GM23248 (cell line): ENCODE data around the gene AFF3. TPM values are rescaled to one million over a fixed set of nuclear protein-coding genes. Genes with fewer than 3 reads are reported as not detected.

Experiments
- DNase-seq: peaks from one replicate; pipeline ENCODE4 v3.0.0-alpha.2; 2015
- H2AFZ ChIP-seq: fragments of 200-600 bp; sonication (generic); 2 replicates; pipeline ENCODE4 v1.6.1; 2016; ENCODE audit warnings: antibody characterized with exemption
- H3F3A ChIP-seq: fragments of 200-600 bp; sonication (generic); 2 replicates; pipeline ENCODE4 v1.6.1; 2016; ENCODE audit warnings: mild to moderate bottlenecking, antibody characterized with exemption, mixed run types; ENCODE audit not compliant: insufficient read depth
- H3K27ac ChIP-seq: fragments of 200-600 bp; sonication (generic); 2 replicates; pipeline ENCODE4 v1.5.1; 2016; ENCODE audit warnings: mild to moderate bottlenecking
- H3K27me3 ChIP-seq: fragments of 200-600 bp; sonication (generic); replicated peaks from 2 replicates; pipeline ENCODE4 v1.6.1; 2016; ENCODE audit warnings: mild to moderate bottlenecking; ENCODE audit not compliant: insufficient read depth
- H3K36me3 ChIP-seq: fragments of 200-600 bp; sonication (generic); 2 replicates; pipeline ENCODE4 v1.6.1; 2016; ENCODE audit warnings: low read depth, mild to moderate bottlenecking
- H3K4me1 ChIP-seq: fragments of 200-600 bp; sonication (generic); 2 replicates; pipeline ENCODE4 v1.6.1; 2016; ENCODE audit warnings: mild to moderate bottlenecking; ENCODE audit not compliant: insufficient read depth
- H3K4me2 ChIP-seq: fragments of 200-600 bp; sonication (generic); one replicate; pipeline ENCODE4 v1.6.1; 2016; ENCODE audit warnings: mild to moderate bottlenecking; ENCODE audit not compliant: unreplicated experiment
- H3K4me3 ChIP-seq: fragments of 200-600 bp; sonication (generic); 2 replicates; pipeline ENCODE4 v1.5.1; 2016; ENCODE audit warnings: mild to moderate bottlenecking
- H3K79me2 ChIP-seq: fragments of 200-600 bp; sonication (generic); 2 replicates; pipeline ENCODE4 v1.6.1; 2016; ENCODE audit warnings: mild to moderate bottlenecking; ENCODE audit not compliant: insufficient read depth
- H3K9ac ChIP-seq: fragments of 200-600 bp; sonication (generic); 2 replicates; pipeline ENCODE4 v1.6.1; 2016; ENCODE audit warnings: mild to moderate bottlenecking
- H3K9me2 ChIP-seq: fragments of 200-600 bp; sonication (generic); 2 replicates; pipeline ENCODE4 v1.6.1; 2016; ENCODE audit warnings: mixed run types, mild to moderate bottlenecking, moderate library complexity; ENCODE audit not compliant: insufficient read depth
- H3K9me3 ChIP-seq: fragments of 200-600 bp; sonication (generic); one replicate; pipeline ENCODE4 v1.6.1; 2017; ENCODE audit warnings: low read depth
- H4K20me1 ChIP-seq: fragments of 200-600 bp; sonication (generic); 2 replicates; pipeline ENCODE4 v1.6.0; 2016; ENCODE audit not compliant: insufficient read depth
- EZH2 ChIP-seq: fragments of 200-600 bp; sonication (generic); IDR thresholded peaks from 2 replicates; pipeline ENCODE4 v1.6.1; 2018; ENCODE audit warnings: antibody characterized with exemption, mild to moderate bottlenecking; ENCODE audit not compliant: insufficient read depth, poor library complexity, severe bottlenecking
- EZH2phosphoT487 ChIP-seq: fragments of 200-600 bp; sonication (generic); IDR thresholded peaks from 2 replicates; pipeline ENCODE4 v1.6.1; 2018; ENCODE audit warnings: antibody characterized with exemption, moderate library complexity, mild to moderate bottlenecking, low read depth; ENCODE audit not compliant: insufficient read depth
- WGBS, 2 experiments: methylation state at CpG; one replicate each; pipeline ENCODE4 v1.1.6; 2015 to 2017; ENCODE audit warnings: low lambda C conversion rate in 2 of 2, low coverage in 1 of 2; ENCODE audit errors: missing lambda C conversion rate in 2 of 2; 5-methylcytosine and 5-hydroxymethylcytosine counted together
- in situ Hi-C: fragments of 300-500 bp; cut with MboI; formaldehyde crosslinking; loops from 2 replicates; pipeline ENCODE4 v1.15.0; 2020
- polyA plus RNA-seq: library from polyadenylated mRNA; unstranded; fragments of >200 nt; fragmentation: Nextera tagmentation; extraction: Ambion mirVana; gene quantifications from 2 replicates; pipeline ENCODE4 v1.2.1, GENCODE V29; 2016
- total RNA-seq: library from RNA; depleted of rRNA; stranded (reverse); fragments of >200 nt; shearing (Covaris generic); gene quantifications from 2 replicates; pipeline ENCODE4 v1.2.3, GENCODE V29; 2014

The AFF3 gene
- total and polyA plus RNA-seq, 2 experiments from 2014 or later: 0.56 to 0.86 TPM

DNA sequence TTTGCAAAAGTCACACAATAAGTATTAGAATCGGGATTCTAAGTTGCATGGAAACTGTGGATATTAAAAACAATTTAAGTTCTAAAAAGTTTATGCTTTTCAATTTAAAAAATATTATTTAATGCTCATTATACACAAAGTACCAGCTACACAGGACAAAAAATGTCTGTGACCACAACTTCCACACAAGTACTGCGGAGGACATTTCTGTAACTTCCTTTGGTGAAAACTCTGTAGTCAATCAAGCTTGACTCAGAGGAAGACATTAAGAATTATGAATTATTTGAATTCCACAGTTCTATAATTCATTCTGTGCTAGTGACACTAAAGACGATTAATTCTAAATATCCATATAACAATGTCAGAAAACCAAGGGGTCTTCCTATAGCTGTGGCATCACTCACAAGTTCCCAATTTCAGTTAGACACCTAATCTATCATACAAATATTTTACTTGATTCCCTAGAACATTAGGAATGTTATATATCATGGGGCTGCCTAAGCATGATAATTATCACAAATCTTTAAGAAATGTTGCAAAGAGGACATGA lies 120.5 kb downstream of the AFF3 start:
- Histone ChIP-seq H3K36me3 (no peaks in the 10 kb centered on the region), H4K20me1 (no peaks in the 10 kb centered on the region), H3K27ac (no peak overlapping the region), H3K9me3 (no peaks in the 10 kb centered on the region), H3F3A (peaks cover 16% of the 10 kb centered on the region), H3K27me3 (no peaks in the 10 kb centered on the region), H3K4me2 (no peak overlapping the region), H3K9ac (no peak overlapping the region), H2AFZ (no peak overlapping the region), H3K4me1 (peaks cover 24% of the 10 kb centered on the region), H3K9me2 (no peaks in the 10 kb centered on the region), H3K79me2 (no peaks in the 10 kb centered on the region), H3K4me3 (no peak overlapping the region)
- 93 to 94% methylated on average over 3 of the region's 3 CpGs for WGBS, 2 experiments
- TF ChIP-seq EZH2: no peak
- no peak for TF ChIP-seq EZH2phosphoT487
- no peak for DNase-seq
- in situ Hi-C loops: no loop called here

DNA sequence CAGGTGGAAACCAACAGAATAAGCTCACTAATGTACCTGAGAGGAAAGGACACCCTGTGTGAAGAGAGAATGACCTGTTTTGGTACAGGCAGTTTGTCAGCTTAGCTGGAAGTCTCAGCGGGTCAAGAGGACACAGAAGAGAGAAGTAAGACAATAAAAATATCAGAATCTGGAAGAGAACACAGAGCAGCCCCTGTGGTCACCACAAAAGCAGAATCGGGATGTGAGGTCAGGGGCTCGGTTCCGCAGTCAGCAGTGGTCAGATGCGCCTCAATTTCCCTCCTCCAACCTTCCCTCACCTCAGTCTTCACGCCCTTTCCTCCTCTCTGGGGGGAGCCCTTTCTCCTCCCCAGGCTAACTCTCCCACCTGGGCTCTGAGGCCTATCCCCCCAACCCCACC lies 122.9 kb downstream of the AFF3 start:
- in situ Hi-C loops: no loop called here
- Histone ChIP-seq H3K27me3 (no peaks in the 10 kb centered on the region), H2AFZ (no peak overlapping the region), H3K27ac (no peak overlapping the region), H3K9ac (no peak overlapping the region), H4K20me1 (no peaks in the 10 kb centered on the region), H3K36me3 (no peaks in the 10 kb centered on the region), H3K9me2 (no peaks in the 10 kb centered on the region), H3K79me2 (no peaks in the 10 kb centered on the region), H3K4me3 (no peak overlapping the region), H3K4me1 (peaks cover 26% of the 10 kb centered on the region), H3K4me2 (no peak overlapping the region), H3K9me3 (no peaks in the 10 kb centered on the region), H3F3A (peaks cover 17% of the 10 kb centered on the region)
- TF ChIP-seq EZH2phosphoT487 (no peak), EZH2 (no peak)
- DNase-seq: no peak
- WGBS, 2 experiments: 90 to 95% methylated on average over 5 to 6 of the region's 6 CpGs

DNA sequence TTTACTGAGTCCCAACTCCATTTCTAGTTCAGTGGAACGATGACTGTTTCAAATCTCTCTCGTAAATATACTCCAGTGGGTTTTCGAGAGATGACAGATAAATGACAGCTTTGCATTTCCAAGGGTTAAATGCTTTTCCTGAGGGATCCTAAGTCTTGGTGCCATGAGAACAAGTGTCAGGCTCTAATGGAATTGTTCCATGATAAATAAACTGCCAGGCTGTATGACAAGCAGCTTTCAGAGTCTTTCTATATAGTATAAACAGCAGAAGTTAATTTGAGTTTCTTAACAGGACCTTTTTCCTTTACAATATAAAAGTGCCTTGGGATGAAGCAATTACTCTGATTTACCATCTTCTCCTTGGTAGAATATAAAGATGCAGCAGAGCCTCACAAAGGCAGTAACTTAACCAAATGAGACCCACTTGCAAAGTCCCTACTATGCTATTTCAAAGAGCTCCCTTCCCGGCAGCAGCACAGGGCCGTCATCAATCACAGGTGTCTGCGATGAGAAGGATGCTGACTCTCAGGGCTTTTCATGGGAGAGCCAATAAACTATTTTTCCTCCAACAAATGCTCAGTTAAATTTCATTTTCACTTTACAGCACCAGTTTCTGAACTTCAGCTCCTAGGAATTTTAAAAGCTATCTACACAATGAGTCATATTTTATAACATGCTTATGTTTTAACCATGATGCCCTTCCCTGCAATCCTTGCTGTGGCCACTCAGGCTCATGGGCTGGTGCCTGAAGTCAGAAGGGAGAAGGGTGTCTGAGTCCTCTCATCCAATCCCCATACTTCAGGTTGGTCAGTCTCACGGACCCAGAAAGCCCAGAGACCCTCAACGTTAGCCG lies 123.8 kb downstream of the AFF3 start:
- peak overlapping the region; percentile 20 for H3K4me2 ChIP-seq
- in situ Hi-C loops: no loop called here
- no peaks in the 10 kb centered on the region for H3K27me3 ChIP-seq
- H2AFZ ChIP-seq: 0 out of 2 replicates have a peak overlapping the region, but pooled peaks have one; percentile 17
- peak overlapping the region; percentile 27; the same call in 1 of the 2 replicates for H3K9ac ChIP-seq
- TF ChIP-seq EZH2phosphoT487 (no peak), EZH2 (no peak)
- H3K79me2 ChIP-seq: no peaks in the 10 kb centered on the region
- no peaks in the 10 kb centered on the region for H3K9me3 ChIP-seq
- H4K20me1 ChIP-seq: no peaks in the 10 kb centered on the region
- H3K36me3 ChIP-seq: no peaks in the 10 kb centered on the region
- H3F3A ChIP-seq: peaks cover 23% of the 10 kb centered on the region
- no peak overlapping the region for H3K4me3 ChIP-seq
- peak overlapping the region; percentile 70 for H3K27ac ChIP-seq
- H3K9me2 ChIP-seq: no peaks in the 10 kb centered on the region
- DNase-seq: peak; percentile 77
- H3K4me1 ChIP-seq: peaks cover 34% of the 10 kb centered on the region
- 95 to 98% methylated on average over 9 of the region's 9 CpGs for WGBS, 2 experiments

DNA sequence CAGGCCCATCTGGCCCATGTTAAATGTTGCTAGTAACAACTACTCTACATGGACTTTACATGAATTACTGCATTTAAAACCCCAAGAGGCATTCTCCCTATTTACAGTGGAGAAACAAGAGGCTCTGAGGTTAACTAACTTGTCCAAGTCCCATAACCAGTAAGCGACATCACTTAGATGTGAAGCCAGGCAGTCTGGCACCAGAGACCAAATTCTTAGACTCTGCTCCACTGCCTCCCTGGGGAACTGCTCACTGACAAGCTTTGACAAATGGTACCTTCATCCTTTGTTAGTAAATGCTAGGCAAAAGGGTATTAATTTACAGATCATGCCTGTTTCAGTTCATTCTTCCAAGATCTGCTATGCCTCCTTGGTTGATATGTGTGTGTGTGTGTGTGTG lies 124.8 kb downstream of the AFF3 start:
- WGBS, 2 experiments: 13 to 27% methylated on average over 1 of the region's 1 CpG
- Histone ChIP-seq H3K27ac (peak overlapping the region; percentile 70), H3K9ac (no peak overlapping the region)

More for the DNA sequence above, 124.8 kb downstream of the AFF3 start:
- Histone ChIP-seq H3K9me3 (no peaks in the 10 kb centered on the region), H3F3A (peaks cover 32% of the 10 kb centered on the region), H3K36me3 (no peaks in the 10 kb centered on the region), H3K4me3 (no peak overlapping the region), H4K20me1 (no peaks in the 10 kb centered on the region), H3K27me3 (no peaks in the 10 kb centered on the region), H3K9me2 (no peaks in the 10 kb centered on the region), H3K4me2 (peak overlapping the region; percentile 20), H3K4me1 (peaks cover 43% of the 10 kb centered on the region), H3K79me2 (no peaks in the 10 kb centered on the region), H2AFZ (no peak overlapping the region)
- in situ Hi-C loops: no loop called here
- peak; percentile 70 for DNase-seq
- no peak for TF ChIP-seq EZH2phosphoT487
- no peak for TF ChIP-seq EZH2
